Cardiac muscle cell (in vitro differentiated cells and primary cell): ENCODE measurements around the gene UVSSA. TPM values are rescaled to one million over a fixed set of nuclear protein-coding genes. Genes with fewer than 3 reads are reported as not detected.
A peak's percentile ranks its signal among the peaks of the same experiment; 100 is the strongest.

Experiments
- DNase-seq, 2 donors: peaks; one replicate each; pipeline versions ENCODE4 v3.0.0 to v3.0.0-alpha.2; 2010 to 2017; ENCODE audit warnings: low read depth in 1 of 2, low spot score in 1 of 2
- H3K27ac ChIP-seq: fragments of 200-600 bp; sonication (generic); 2 replicates; pipeline ENCODE4 v1.5.1; 2016
- H3K27me3 ChIP-seq: fragments of 200-600 bp; sonication (generic); 2 replicates; pipeline ENCODE4 v1.6.0; 2016; ENCODE audit warnings: control low read depth
- H3K36me3 ChIP-seq: fragments of 200-600 bp; sonication (generic); 2 replicates; pipeline ENCODE4 v1.5.1; 2016; ENCODE audit warnings: control low read depth
- H3K4me1 ChIP-seq: fragments of 200-600 bp; sonication (generic); 2 replicates; pipeline ENCODE4 v1.8.1; 2017; ENCODE audit warnings: low read depth, mild to moderate bottlenecking, mixed run types
- H3K4me3 ChIP-seq: fragments of 200-600 bp; sonication (generic); 2 replicates; pipeline ENCODE4 v1.5.1; 2016; ENCODE audit warnings: mild to moderate bottlenecking
- H3K9me3 ChIP-seq: fragments of 200-600 bp; sonication (generic); 2 replicates; pipeline ENCODE4 v1.5.1; 2017; ENCODE audit warnings: low read depth, mild to moderate bottlenecking, control low read depth
- CTCF ChIP-seq: IDR thresholded peaks from 2 replicates; pipeline ENCODE4 v1.5.1; 2012; ENCODE audit warnings: low read depth, mild to moderate bottlenecking, low read length
- polyA plus RNA-seq: library from polyadenylated mRNA; unstranded; fragments of >200 nt; fragmentation: Nextera tagmentation; extraction: Ambion mirVana; gene quantifications from 2 replicates; pipeline ENCODE4 v1.2.1, GENCODE V29; 2016
- total RNA-seq: library from RNA; depleted of rRNA; stranded (reverse); fragments of >200 nt; gene quantifications from 2 replicates; pipeline ENCODE4 v1.2.3, GENCODE V29; 2016

UVSSA gene
- total and polyA plus RNA-seq, 2 experiments from 2014 or later: 7.2 to 14.1 TPM

GRCh38 chr4:1339489-1339888 is 7.5 kb upstream of the UVSSA start:
- no peaks in the 10 kb centered on the region for H3K9me3 ChIP-seq
- H3K4me3 ChIP-seq: no peak overlapping the region
- H3K27ac ChIP-seq: no peak overlapping the region
- no peaks in the 10 kb centered on the region for H3K27me3 ChIP-seq
- peaks cover 38% of the 10 kb centered on the region for H3K36me3 ChIP-seq
- TF ChIP-seq CTCF: no peak
- no peak for DNase-seq
- H3K4me1 ChIP-seq: no peaks in the 10 kb centered on the region

GRCh38 chr4:1340181-1340747 is 6.7 kb upstream of the UVSSA start:
- TF ChIP-seq CTCF: no peak
- Histone ChIP-seq H3K4me3 (no peak overlapping the region), H3K27me3 (no peaks in the 10 kb centered on the region), H3K27ac (no peak overlapping the region), H3K4me1 (no peaks in the 10 kb centered on the region), H3K9me3 (no peaks in the 10 kb centered on the region), H3K36me3 (peaks cover 38% of the 10 kb centered on the region)
- DNase-seq: no peak

GRCh38 chr4:1340861-1341260 is 6.1 kb upstream of the UVSSA start:
- no peak overlapping the region for H3K27ac ChIP-seq
- H3K27me3 ChIP-seq: no peaks in the 10 kb centered on the region
- H3K9me3 ChIP-seq: no peaks in the 10 kb centered on the region
- H3K4me1 ChIP-seq: no peaks in the 10 kb centered on the region
- DNase-seq: no peak
- H3K36me3 ChIP-seq: peaks cover 38% of the 10 kb centered on the region
- TF ChIP-seq CTCF: no peak
- H3K4me3 ChIP-seq: no peak overlapping the region

GRCh38 chr4:1342003-1342402 is 5.0 kb upstream of the UVSSA start:
- no peak for TF ChIP-seq CTCF
- H3K4me1 ChIP-seq: no peaks in the 10 kb centered on the region
- H3K36me3 ChIP-seq: peaks cover 35% of the 10 kb centered on the region
- DNase-seq: no peak
- H3K4me3 ChIP-seq: no peak overlapping the region
- no peaks in the 10 kb centered on the region for H3K9me3 ChIP-seq
- no peaks in the 10 kb centered on the region for H3K27me3 ChIP-seq
- H3K27ac ChIP-seq: no peak overlapping the region

- no peak overlapping the region for H3K4me3 ChIP-seq
- peaks cover 6% of the 10 kb centered on the region for H3K4me1 ChIP-seq
- DNase-seq: no peak
- no peaks in the 10 kb centered on the region for H3K27me3 ChIP-seq
- H3K27ac ChIP-seq: peak overlapping the region; percentile 28
- no peaks in the 10 kb centered on the region for H3K9me3 ChIP-seq
- TF ChIP-seq CTCF: no peak
- H3K36me3 ChIP-seq: peaks cover 14% of the 10 kb centered on the region
Measured at GRCh38 chr4:1344696-1345095, 2.3 kb upstream of the UVSSA start.
